ENCODE results near the gene TIMM10B.

The TIMM10B gene

GRCh38 chr11:6529266-6529665 is 48.0 kb downstream of the TIMM10B start:
- no peaks in the 10 kb centered on the region for H3K4me1 ChIP-seq (ENCODE audit: insufficient read depth, insufficient read length)
- H3K9ac ChIP-seq (ENCODE audit: insufficient read length, low read depth), result no peak overlapping the region
- no peak overlapping the region for H3K4me3 ChIP-seq (ENCODE audit: insufficient read length, low read depth)
- peaks cover 26% of the 10 kb centered on the region for H3K36me3 ChIP-seq (ENCODE audit: insufficient read depth, insufficient read length, low read length)
- no peak for DNase-seq (ENCODE audit: low read depth, low spot score)
- H3K9me3 ChIP-seq (ENCODE audit: insufficient read depth, low read length), result no peaks in the 10 kb centered on the region
- TF ChIP-seq YY1 (IDR thresholded peaks at IDR 0.05; ENCODE audit: insufficient read depth, insufficient read length) (no peak), ZNF274 (IDR thresholded peaks at IDR 0.05; ENCODE audit: low read depth, low read length) (no peak), SUZ12 (IDR thresholded peaks at IDR 0.05; ENCODE audit: extremely low read depth, insufficient read depth, insufficient read length) (no peak)
- no peaks in the 10 kb centered on the region for H3K27me3 ChIP-seq (ENCODE audit: insufficient read depth, insufficient read length)

DNA sequence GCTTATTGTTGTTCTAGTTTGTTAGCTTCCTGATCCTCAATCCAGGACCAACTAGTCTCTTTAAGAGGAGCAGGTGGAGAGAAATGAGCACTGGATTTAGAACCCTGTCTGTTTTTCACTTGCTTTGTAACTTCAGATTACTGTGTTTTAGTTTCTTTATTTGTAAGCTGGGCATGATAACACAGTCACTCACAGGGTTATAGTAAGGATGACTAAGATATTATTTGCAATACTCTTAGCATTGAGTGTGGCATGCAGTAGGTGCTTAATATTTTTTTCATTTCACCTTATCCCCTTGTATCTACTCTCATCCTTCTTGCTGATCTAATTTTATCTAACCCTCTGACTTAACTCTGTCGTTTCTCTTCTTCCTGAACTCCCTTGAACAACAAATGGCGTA is 49.5 kb downstream of the TIMM10B start:
- Histone ChIP-seq H3K9ac (ENCODE audit: insufficient read length, low read depth) (no peak overlapping the region), H3K27me3 (ENCODE audit: insufficient read depth, insufficient read length) (no peaks in the 10 kb centered on the region), H3K9me3 (ENCODE audit: insufficient read depth, low read length) (no peaks in the 10 kb centered on the region), H3K4me1 (ENCODE audit: insufficient read depth, insufficient read length) (no peaks in the 10 kb centered on the region), H3K4me3 (ENCODE audit: insufficient read length, low read depth) (no peak overlapping the region), H3K36me3 (ENCODE audit: insufficient read depth, insufficient read length, low read length) (peaks cover 26% of the 10 kb centered on the region)
- no peak for DNase-seq (ENCODE audit: low read depth, low spot score)
- no peak for TF ChIP-seq YY1 (IDR thresholded peaks at IDR 0.05; ENCODE audit: insufficient read depth, insufficient read length)
- TF ChIP-seq ZNF274 (IDR thresholded peaks at IDR 0.05; ENCODE audit: low read depth, low read length), result no peak
- no peak for TF ChIP-seq SUZ12 (IDR thresholded peaks at IDR 0.05; ENCODE audit: extremely low read depth, insufficient read depth, insufficient read length)

- Histone ChIP-seq H3K4me1 (ENCODE audit: insufficient read depth, insufficient read length) (no peaks in the 10 kb centered on the region), H3K9ac (ENCODE audit: insufficient read length, low read depth) (no peak overlapping the region), H3K4me3 (ENCODE audit: insufficient read length, low read depth) (no peak overlapping the region), H3K9me3 (ENCODE audit: insufficient read depth, low read length) (no peaks in the 10 kb centered on the region), H3K27me3 (ENCODE audit: insufficient read depth, insufficient read length) (no peaks in the 10 kb centered on the region), H3K36me3 (ENCODE audit: insufficient read depth, insufficient read length, low read length) (peaks cover 26% of the 10 kb centered on the region)
- DNase-seq (ENCODE audit: low read depth, low spot score), result peak; percentile 27
- TF ChIP-seq SUZ12 (IDR thresholded peaks at IDR 0.05; ENCODE audit: extremely low read depth, insufficient read depth, insufficient read length) (no peak), YY1 (IDR thresholded peaks at IDR 0.05; ENCODE audit: insufficient read depth, insufficient read length) (no peak), ZNF274 (IDR thresholded peaks at IDR 0.05; ENCODE audit: low read depth, low read length) (no peak)
Observed at GRCh38 chr11:6531267-6531752, 50.0 kb downstream of the TIMM10B start.

Data from NT2/D1 (cell line).